Femur (tissue), 1 donor: ENCODE measurements around the gene KIF12.

ENCODE experiments used
- DNase-seq: peaks from one replicate; pipeline ENCODE4 v3.0.0-alpha.2; 2017

KIF12 gene

GRCh38 chr9:114105236-114105635 lies 6.1 kb upstream of the KIF12 start:
- DNase-seq, result no peak

- no peak for DNase-seq
Measured at GRCh38 chr9:114102484-114102883, 3.4 kb upstream of the KIF12 start.

GRCh38 chr9:114100536-114100935 lies 1.4 kb upstream of the KIF12 start:
- no peak for DNase-seq

GRCh38 chr9:114099669-114100270 lies 678 bp upstream of the KIF12 start:
- no peak for DNase-seq

- DNase-seq, result peak; percentile 53
Measured at GRCh38 chr9:114098021-114098935, 814 bp downstream of the KIF12 start.

- DNase-seq, result peak; percentile 49
Measured at GRCh38 chr9:114097613-114098020, 1.5 kb downstream of the KIF12 start.

- peak; percentile 16 for DNase-seq
Measured at GRCh38 chr9:114096866-114097612, 2.1 kb downstream of the KIF12 start.

GRCh38 chr9:114096041-114096511 lies 3.0 kb downstream of the KIF12 start:
- DNase-seq, result peak; percentile 13

GRCh38 chr9:114094971-114095370 lies 4.1 kb downstream of the KIF12 start:
- DNase-seq, result peak; percentile 16

- peak; percentile 13 for DNase-seq
Measured at GRCh38 chr9:114093761-114094505, 5.2 kb downstream of the KIF12 start.

- peak; percentile 12 for DNase-seq
Measured at GRCh38 chr9:114093031-114093471, 6.0 kb downstream of the KIF12 start.

GRCh38 chr9:114092336-114092735 lies 6.8 kb downstream of the KIF12 start:
- no peak for DNase-seq

- peak; percentile 13 for DNase-seq
Measured at GRCh38 chr9:114091711-114092110, 7.4 kb downstream of the KIF12 start.

GRCh38 chr9:114090798-114091197 lies 8.3 kb downstream of the KIF12 start:
- no peak for DNase-seq

GRCh38 chr9:114089206-114089840 lies 9.8 kb downstream of the KIF12 start:
- peak; percentile 18 for DNase-seq

GRCh38 chr9:114088571-114089170 lies 10.4 kb downstream of the KIF12 start:
- DNase-seq, result no peak

- DNase-seq, result no peak
Measured at GRCh38 chr9:114087721-114088120, 11.4 kb downstream of the KIF12 start.

- no peak for DNase-seq
Measured at GRCh38 chr9:114086607-114087006, 12.5 kb downstream of the KIF12 start.

- no peak for DNase-seq
Measured at GRCh38 chr9:114086009-114086408, 13.1 kb downstream of the KIF12 start.

- DNase-seq, result peak; percentile 12
Measured at GRCh38 chr9:114085387-114085789, 13.7 kb downstream of the KIF12 start.

- DNase-seq, result peak; percentile 28
Measured at GRCh38 chr9:114084282-114085073, 14.6 kb downstream of the KIF12 start.
